Measurements from ENCODE around the gene LEAP2. TPM values are rescaled to one million over a fixed set of nuclear protein-coding genes. Genes with fewer than 3 reads are reported as not detected.

LEAP2 gene
- total RNA-seq, 4 donors from 2014 or later: 0.57 to 4.2 (median 1.6) TPM

- no peak for TF ChIP-seq CTCF (IDR thresholded peaks at IDR 0.05; ENCODE audit: low read depth)
Measured at GRCh38 chr5:132916086-132916485, 42.6 kb downstream of the LEAP2 start.

Small RNA genes lying within 50 kb of the gene (small RNA-seq; reads per million reads assigned to genes)
- gene RNA5SP192: not detected

Other genes starting within 250 kb of the LEAP2 start
- gene IL13, start 215.5 kb upstream of the LEAP2 start, total RNA-seq: under 1 TPM in 1 of 4 donors, not detected in 3; 0.66 TPM
- not detected for gene IL4, start 199.7 kb upstream of the LEAP2 start, total RNA-seq
- 1 to 10 TPM; 2.1 to 5.8 (median 4.3) TPM for gene KIF3A, start 136.1 kb upstream of the LEAP2 start, total RNA-seq
- not detected for gene CCNI2, start 126.2 kb upstream of the LEAP2 start, total RNA-seq
- gene SEPTIN8, start 96.4 kb upstream of the LEAP2 start, total RNA-seq: 10 to 100 TPM; 19.9 to 30.8 (median 22.4) TPM
- gene SOWAHA, start 60.4 kb upstream of the LEAP2 start, total RNA-seq: under 1 TPM; 0.16 to 0.75 (median 0.37) TPM
- 1 to 10 TPM in 3 of 4 donors, under 1 TPM in 1; 0.49 to 8.3 (median 3.4) TPM for gene SHROOM1, start 43.0 kb upstream of the LEAP2 start, total RNA-seq
- gene GDF9, start 7.2 kb upstream of the LEAP2 start, total RNA-seq: under 1 TPM in 3 of 4 donors, not detected in 1; 0.22 to 0.75 (median 0.51) TPM
- gene UQCRQ, start 7.0 kb upstream of the LEAP2 start, total RNA-seq: 100 to 1,000 TPM in 3 of 4 donors, 10 to 100 TPM in 1; 97.2 to 170 (median 130) TPM
- gene AFF4, start 90.0 kb downstream of the LEAP2 start, total RNA-seq: 10 to 100 TPM; 61.6 to 84.1 (median 67.1) TPM
- gene ZCCHC10, start 152.9 kb downstream of the LEAP2 start, total RNA-seq: 10 to 100 TPM in 3 of 4 donors, 1 to 10 TPM in 1; 9.5 to 22.2 (median 14.8) TPM
- 10 to 100 TPM; 34.3 to 64.2 (median 41.3) TPM for gene HSPA4, start 178.3 kb downstream of the LEAP2 start, total RNA-seq

All from subcutaneous adipose tissue (tissue), 4 donors.